Hepatocyte (in vitro differentiated cells): ENCODE results near the gene SYTL4. TPM values are rescaled to one million over a fixed set of nuclear protein-coding genes. Genes with fewer than 3 reads are reported as not detected.

Source experiments
- DNase-seq: peaks from one replicate; pipeline ENCODE4 v3.0.0-alpha.2; 2016; ENCODE audit warnings: low spot score
- H2AFZ ChIP-seq: fragments of 200-600 bp; sonication (generic); 2 replicates; pipeline ENCODE4 v1.6.0; 2016; ENCODE audit warnings: antibody characterized with exemption, mild to moderate bottlenecking
- H3K27ac ChIP-seq: fragments of 200-600 bp; sonication (generic); 2 replicates; pipeline ENCODE4 v1.5.1; 2016; ENCODE audit warnings: mild to moderate bottlenecking
- H3K27me3 ChIP-seq: fragments of 200-600 bp; sonication (generic); 2 replicates; pipeline ENCODE4 v1.6.1; 2016
- H3K36me3 ChIP-seq: fragments of 200-600 bp; sonication (generic); replicated peaks from 2 replicates; pipeline ENCODE4 v1.5.1; 2016; ENCODE audit warnings: low read depth; ENCODE audit not compliant: insufficient read depth
- H3K4me1 ChIP-seq: fragments of 200-600 bp; sonication (generic); 2 replicates; pipeline ENCODE4 v1.5.1; 2016; ENCODE audit warnings: mild to moderate bottlenecking, moderate library complexity; ENCODE audit not compliant: insufficient read depth
- H3K4me2 ChIP-seq: fragments of 200-600 bp; sonication (generic); 2 replicates; pipeline ENCODE4 v1.6.0; 2016
- H3K4me3 ChIP-seq: fragments of 200-600 bp; sonication (generic); 2 replicates; pipeline ENCODE4 v1.5.1; 2016; ENCODE audit warnings: mild to moderate bottlenecking
- H3K79me2 ChIP-seq: fragments of 200-600 bp; sonication (generic); 2 replicates; pipeline ENCODE4 v1.6.0; 2017; ENCODE audit warnings: mild to moderate bottlenecking
- H3K9me2 ChIP-seq: fragments of 200-600 bp; sonication (generic); replicated peaks from 2 replicates; pipeline ENCODE4 v1.6.0; 2017; ENCODE audit warnings: mild to moderate bottlenecking; ENCODE audit not compliant: insufficient read depth
- H3K9me3 ChIP-seq: fragments of 200-600 bp; sonication (generic); 2 replicates; pipeline ENCODE4 v1.5.1; 2016; ENCODE audit warnings: low read depth, mild to moderate bottlenecking
- H4K20me1 ChIP-seq: fragments of 200-600 bp; sonication (generic); 2 replicates; pipeline ENCODE4 v1.6.0; 2016; ENCODE audit warnings: mild to moderate bottlenecking; ENCODE audit not compliant: insufficient read depth, poor library complexity, severe bottlenecking
- CTCF ChIP-seq: fragments of 200-600 bp; sonication (generic); IDR thresholded peaks from 2 replicates; pipeline ENCODE4 v1.5.1; 2016; ENCODE audit warnings: antibody characterized with exemption, mild to moderate bottlenecking; ENCODE audit not compliant: poor library complexity
- EZH2 ChIP-seq: fragments of 200-600 bp; sonication (generic); IDR thresholded peaks from 2 replicates; pipeline ENCODE4 v1.6.1; 2016; ENCODE audit warnings: antibody characterized with exemption, mild to moderate bottlenecking, borderline replicate concordance
- EZH2phosphoT487 ChIP-seq: fragments of 200-600 bp; sonication (generic); IDR thresholded peaks from one replicate; pipeline ENCODE4 v1.6.1; 2018; ENCODE audit warnings: antibody characterized with exemption, mild to moderate bottlenecking, low read depth, moderate library complexity; ENCODE audit not compliant: unreplicated experiment, severe bottlenecking
- WGBS: methylation state at CpG from one replicate; pipeline ENCODE4 v1.1.6; 2016; ENCODE audit warnings: low lambda C conversion rate; ENCODE audit errors: missing lambda C conversion rate; 5-methylcytosine and 5-hydroxymethylcytosine counted together
- polyA plus RNA-seq: library from polyadenylated mRNA; unstranded; fragments of >200 nt; fragmentation: Nextera tagmentation; extraction: Ambion mirVana; gene quantifications from 2 replicates; pipeline ENCODE4 v1.2.1, GENCODE V29; 2016
- total RNA-seq: library from RNA; depleted of rRNA; stranded (reverse); fragments of >200 nt; gene quantifications from 2 replicates; pipeline ENCODE4 v1.2.3, GENCODE V29; 2014

SYTL4 gene
- total and polyA plus RNA-seq, 2 experiments from 2014 or later = 2.4 to 3.4 TPM

GRCh38 chrX:100674705-100675104 lies 57.2 kb downstream of the SYTL4 start:
- Histone ChIP-seq H3K36me3 (no peaks in the 10 kb centered on the region), H3K4me2 (no peak overlapping the region), H3K9me2 (no peaks in the 10 kb centered on the region), H3K4me3 (no peak overlapping the region), H3K27ac (no peak overlapping the region), H3K4me1 (no peaks in the 10 kb centered on the region), H2AFZ (no peak overlapping the region), H3K9me3 (no peaks in the 10 kb centered on the region), H4K20me1 (no peaks in the 10 kb centered on the region), H3K27me3 (no peaks in the 10 kb centered on the region), H3K79me2 (no peaks in the 10 kb centered on the region)
- TF ChIP-seq EZH2 = no peak
- TF ChIP-seq CTCF = no peak
- TF ChIP-seq EZH2phosphoT487 = no peak
- DNase-seq = no peak
- WGBS = 65% methylated on average over 2 of the region's 2 CpGs

GRCh38 chrX:100673397-100673953 lies 58.4 kb downstream of the SYTL4 start:
- no peaks in the 10 kb centered on the region for H3K79me2 ChIP-seq
- H3K4me3 ChIP-seq = no peak overlapping the region
- no peaks in the 10 kb centered on the region for H3K4me1 ChIP-seq
- H3K27ac ChIP-seq = no peak overlapping the region
- no peak overlapping the region for H2AFZ ChIP-seq
- TF ChIP-seq EZH2 = no peak
- no peak for TF ChIP-seq EZH2phosphoT487
- TF ChIP-seq CTCF = no peak
- no peaks in the 10 kb centered on the region for H3K36me3 ChIP-seq
- no peak for DNase-seq
- no peak overlapping the region for H3K4me2 ChIP-seq
- H3K9me3 ChIP-seq = no peaks in the 10 kb centered on the region
- H4K20me1 ChIP-seq = no peaks in the 10 kb centered on the region
- no peaks in the 10 kb centered on the region for H3K9me2 ChIP-seq
- no peaks in the 10 kb centered on the region for H3K27me3 ChIP-seq
- WGBS = 67% methylated on average over 3 of the region's 3 CpGs

- H3K4me1 ChIP-seq = no peaks in the 10 kb centered on the region
- no peaks in the 10 kb centered on the region for H4K20me1 ChIP-seq
- no peaks in the 10 kb centered on the region for H3K9me2 ChIP-seq
- no peaks in the 10 kb centered on the region for H3K36me3 ChIP-seq
- no peaks in the 10 kb centered on the region for H3K9me3 ChIP-seq
- H3K27me3 ChIP-seq = no peaks in the 10 kb centered on the region
- H3K4me3 ChIP-seq = no peak overlapping the region
- WGBS = 65% methylated on average over 3 of the region's 3 CpGs
- no peaks in the 10 kb centered on the region for H3K79me2 ChIP-seq
- no peak overlapping the region for H3K4me2 ChIP-seq
- DNase-seq = no peak
- TF ChIP-seq EZH2phosphoT487 (no peak), CTCF (no peak), EZH2 (no peak)
- H3K27ac ChIP-seq = no peak overlapping the region
- H2AFZ ChIP-seq = no peak overlapping the region
Observed at GRCh38 chrX:100672966-100673365, 59.0 kb downstream of the SYTL4 start.

DNA sequence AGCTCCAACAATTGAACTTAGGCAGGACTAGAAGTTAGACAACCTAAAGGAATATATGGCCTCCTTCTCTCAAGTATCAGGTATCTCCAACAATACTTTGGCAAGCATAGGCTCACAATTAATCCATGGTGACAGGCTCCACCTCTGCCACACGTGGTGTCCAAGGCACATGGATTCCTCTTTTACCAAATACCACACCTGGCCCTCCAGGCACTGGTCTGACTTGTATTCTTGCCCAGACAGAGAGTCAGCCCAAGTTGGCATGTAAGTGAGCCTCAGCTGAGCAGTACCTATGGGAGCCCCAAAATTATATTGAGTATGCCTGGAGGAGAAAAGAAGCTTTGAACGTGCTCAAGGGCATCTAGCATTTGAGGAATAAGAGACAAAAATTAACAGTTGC lies 68.3 kb downstream of the SYTL4 start:
- no peak for DNase-seq
- H3K4me1 ChIP-seq = peaks cover 9% of the 10 kb centered on the region
- H3K9me2 ChIP-seq = no peaks in the 10 kb centered on the region
- H3K9me3 ChIP-seq = no peaks in the 10 kb centered on the region
- WGBS = 49% methylated on average over 2 of the region's 2 CpGs
- no peaks in the 10 kb centered on the region for H4K20me1 ChIP-seq
- H3K79me2 ChIP-seq = no peaks in the 10 kb centered on the region
- no peak overlapping the region for H3K27ac ChIP-seq
- no peak overlapping the region for H3K4me2 ChIP-seq
- H2AFZ ChIP-seq = no peak overlapping the region
- H3K4me3 ChIP-seq = no peak overlapping the region
- TF ChIP-seq CTCF (no peak), EZH2phosphoT487 (no peak), EZH2 (no peak)
- no peaks in the 10 kb centered on the region for H3K27me3 ChIP-seq
- H3K36me3 ChIP-seq = no peaks in the 10 kb centered on the region
